ENCODE measurements around the gene SLC36A4.
"Not testable (repeated sequence)": the region's sequence is repeated elsewhere in the genome, so short reads cannot be mapped to it uniquely, and the experiment has no call there.

SLC36A4 gene

DNA sequence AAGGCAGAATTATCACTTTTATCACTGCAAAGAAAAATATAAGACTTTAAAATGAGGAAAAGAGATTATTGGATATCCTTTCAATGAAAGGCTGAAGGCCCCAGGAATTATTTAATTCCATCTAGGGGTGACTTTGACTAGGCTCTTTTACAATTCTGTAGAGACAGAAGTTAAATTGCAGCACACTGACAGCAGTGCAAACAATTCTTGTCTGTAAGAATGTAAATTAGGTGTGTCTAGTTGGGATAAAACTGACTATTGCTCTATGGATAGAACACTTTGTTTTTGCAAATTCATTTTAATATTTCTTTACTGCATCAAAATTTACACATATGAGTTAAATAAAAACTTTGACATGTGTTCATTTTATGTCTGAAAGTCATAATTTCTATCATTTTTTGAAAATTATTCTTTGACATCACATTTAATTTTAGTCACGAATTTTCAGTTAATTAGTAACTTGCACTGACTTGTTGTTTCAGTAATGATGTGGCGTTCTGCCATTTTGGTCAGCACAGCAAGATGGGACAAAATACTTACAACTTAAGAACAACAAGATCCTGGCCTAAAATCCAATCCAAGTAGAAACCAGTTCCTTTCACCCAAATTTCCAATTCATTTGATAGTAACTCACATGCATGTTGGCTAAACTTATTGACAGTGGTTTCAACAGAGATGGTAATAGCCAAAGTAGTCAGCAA is 75.1 kb downstream of the SLC36A4 start:
- DNase-seq (ENCODE audit: low read depth): no peak

DNA sequence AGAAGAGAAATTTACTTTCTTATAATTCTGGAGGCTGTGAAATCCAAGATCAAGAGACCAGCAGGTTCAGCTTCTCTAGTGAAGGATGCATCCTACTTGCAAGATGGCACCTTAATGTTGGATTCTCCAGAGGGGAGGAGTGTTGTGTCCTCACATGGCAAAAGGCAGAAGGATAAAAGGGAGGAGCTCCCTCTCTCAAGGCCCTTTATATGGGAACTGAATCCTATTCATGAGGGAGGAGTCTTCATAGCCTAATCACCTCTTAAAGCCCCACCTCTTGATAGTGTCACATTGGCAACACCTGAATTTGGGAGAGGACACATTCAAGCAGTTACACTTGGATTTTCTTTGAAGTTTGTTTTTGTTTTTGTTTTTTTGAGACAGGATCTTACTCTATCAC is 79.5 kb downstream of the SLC36A4 start:
- no peak for DNase-seq (ENCODE audit: low read depth)

DNA sequence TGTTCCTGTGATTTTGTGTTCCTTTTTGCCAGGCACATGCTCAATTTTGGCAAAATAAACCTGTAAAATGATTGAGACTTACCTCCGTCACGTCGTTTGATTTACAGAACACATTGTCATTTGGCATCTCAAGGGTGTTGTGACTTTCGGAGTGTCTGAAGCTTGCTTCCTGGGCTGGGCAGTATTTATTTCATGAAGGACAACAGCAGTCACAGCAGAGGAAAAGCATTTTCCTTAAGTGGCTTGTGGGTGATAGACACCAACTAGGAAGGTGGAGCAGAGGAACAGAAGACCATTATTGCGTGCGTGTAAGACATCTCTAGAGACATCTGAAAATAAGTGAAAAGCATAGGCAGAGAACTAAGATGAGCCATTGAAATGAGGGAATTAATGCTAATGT is 80.2 kb downstream of the SLC36A4 start:
- DNase-seq (ENCODE audit: low read depth): no peak

DNA sequence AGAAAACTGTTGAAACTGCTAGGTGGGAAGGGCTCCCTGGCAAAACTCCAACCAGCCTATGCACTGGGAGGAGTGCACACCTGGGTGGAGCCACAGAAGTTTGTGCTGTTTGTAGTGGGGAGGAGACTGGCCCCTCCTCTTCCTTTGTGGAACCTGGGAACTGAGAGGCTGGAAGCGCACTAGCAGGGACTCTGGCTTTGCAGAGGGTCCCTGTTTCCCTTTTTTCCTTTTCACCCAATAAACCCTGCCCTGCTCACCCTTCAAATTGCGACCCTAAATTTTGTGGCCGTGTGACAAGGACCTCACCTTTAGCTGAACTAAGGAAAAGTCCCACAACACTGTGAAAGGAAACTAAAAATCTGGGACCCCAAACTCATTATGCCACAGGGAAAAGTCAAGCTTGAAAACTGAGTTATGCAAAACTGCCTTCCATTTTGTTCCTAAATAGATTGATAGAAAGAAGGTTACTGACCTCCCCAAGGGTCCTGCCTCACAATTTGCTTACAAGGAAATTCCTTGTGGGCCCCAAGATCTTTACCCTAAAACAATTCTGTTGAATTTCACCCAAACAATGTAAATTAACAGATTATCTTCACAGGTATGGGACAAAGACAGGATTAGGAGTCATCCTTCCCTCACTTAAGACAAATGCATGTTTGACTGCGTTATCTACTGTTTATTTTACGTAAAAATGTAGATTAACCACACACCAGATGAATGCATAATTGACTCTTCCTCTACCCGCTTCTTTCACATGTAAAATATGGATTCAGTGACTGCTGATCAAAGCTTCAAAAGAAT is 81.0 kb downstream of the SLC36A4 start:
- no peak for DNase-seq (ENCODE audit: low read depth)

DNA sequence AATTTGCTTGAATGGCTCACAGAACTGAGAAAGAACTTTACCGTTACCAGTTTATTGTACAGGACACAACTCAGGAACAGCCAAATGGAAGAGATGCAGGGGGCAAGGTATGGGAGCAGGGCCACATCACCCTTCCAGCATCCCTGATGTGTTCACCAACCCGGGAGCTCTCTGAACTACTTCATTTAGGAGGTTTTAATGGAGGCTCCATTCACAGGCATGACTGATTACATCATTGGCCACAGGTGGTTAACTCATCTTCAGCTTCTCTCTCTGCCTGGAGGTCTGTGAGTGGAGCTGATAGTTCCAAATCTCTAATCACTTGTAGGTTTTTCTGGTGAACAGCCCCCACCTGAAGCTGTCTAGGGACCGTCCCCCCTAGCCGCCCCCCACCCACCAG is 83.5 kb downstream of the SLC36A4 start:
- no peak for DNase-seq (ENCODE audit: low read depth)

DNA sequence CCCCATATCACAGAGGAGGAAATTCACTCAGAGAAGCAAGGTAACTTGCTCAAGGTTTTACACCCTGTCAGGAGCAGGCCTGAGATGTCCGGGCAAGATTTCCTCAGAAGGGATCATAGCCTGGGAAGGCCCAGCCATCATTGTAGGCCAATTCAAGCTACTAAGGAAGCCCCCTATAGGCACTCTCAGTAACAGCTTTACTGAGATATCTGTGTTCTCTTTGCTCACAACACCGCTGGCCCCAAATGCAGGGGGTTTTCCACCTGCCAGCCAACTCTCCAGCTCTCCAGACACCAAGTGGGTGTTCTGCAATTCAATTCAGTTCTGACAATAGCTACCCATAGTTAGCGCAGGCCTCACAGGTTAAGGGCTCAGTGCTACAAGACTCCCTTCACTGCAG is 84.0 kb downstream of the SLC36A4 start:
- DNase-seq (ENCODE audit: low read depth): no peak

DNA sequence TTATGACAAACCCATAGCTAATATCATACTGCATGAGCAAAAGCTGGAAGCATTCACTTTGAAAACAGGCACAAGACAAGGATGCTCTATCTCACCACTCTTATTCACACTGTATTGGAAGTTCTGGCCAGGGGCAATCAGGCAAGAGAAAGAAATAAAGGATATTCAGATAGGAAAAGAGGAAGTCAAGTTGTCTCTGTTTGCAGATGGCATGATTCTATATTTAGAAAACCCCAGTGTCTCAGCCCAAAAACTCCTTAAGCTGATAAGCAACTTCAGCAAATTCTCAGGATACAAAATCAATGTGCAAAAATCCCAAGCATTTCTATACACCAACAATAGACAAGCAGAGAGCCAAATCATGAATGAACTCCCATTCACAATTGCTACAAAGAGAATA is 86.6 kb downstream of the SLC36A4 start:
- DNase-seq (ENCODE audit: low read depth): not testable (repeated sequence)

DNA sequence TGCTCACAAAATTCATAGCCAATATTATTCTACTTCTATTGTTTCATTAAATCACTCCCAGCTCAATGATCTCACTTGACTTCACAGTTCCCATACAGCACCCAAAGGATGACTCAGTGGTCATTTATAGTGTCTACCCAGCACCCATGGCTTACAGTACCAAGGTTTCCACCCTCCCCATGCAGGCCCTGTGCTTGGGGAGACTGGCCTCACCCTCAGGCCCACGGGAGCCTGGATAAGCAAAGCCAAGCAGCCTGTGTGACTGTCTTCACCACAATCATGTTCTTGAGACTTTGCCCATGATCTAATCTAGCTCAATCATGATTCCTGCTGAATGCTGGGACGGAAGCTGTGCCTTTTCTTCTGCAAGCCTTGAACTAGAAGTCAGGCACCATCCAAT is 97.6 kb downstream of the SLC36A4 start:
- no peak for DNase-seq (ENCODE audit: low read depth)

DNA sequence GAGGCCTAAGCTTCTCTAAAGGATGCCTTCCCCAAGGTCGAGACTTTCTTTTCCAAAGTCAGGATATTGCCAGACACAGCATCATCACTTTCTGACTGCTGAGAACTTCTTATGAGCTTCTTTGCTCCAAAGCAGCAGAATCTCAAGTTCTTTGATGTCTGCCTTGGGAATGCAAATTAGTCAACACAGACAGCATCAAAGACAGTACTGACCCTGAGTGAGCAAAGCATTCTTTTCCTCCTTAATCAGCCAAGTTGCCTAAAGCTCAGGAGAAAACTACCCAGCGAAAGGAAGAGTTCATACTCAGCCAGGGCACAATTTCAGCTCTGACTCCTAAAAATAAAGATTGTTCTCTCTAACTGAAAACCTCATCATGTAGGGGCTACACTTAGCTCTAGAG is 98.0 kb downstream of the SLC36A4 start:
- DNase-seq (ENCODE audit: low read depth): no peak

Measured in activated T-helper 1 cell treated with Interleukin-2 at 50 U/mL for 16 hours (primary cell).